Left renal cortex interstitium (tissue), 4 donors: ENCODE data around the gene PTPRM. TPM values are rescaled to one million over a fixed set of nuclear protein-coding genes. Genes with fewer than 3 reads are reported as not detected.

Source experiments
- DNase-seq, 4 donors: peaks; one replicate each; pipeline ENCODE4 v3.0.0-alpha.2; 2013; ENCODE audit warnings: low read depth in 4 of 4, low spot score in 2 of 4, missing footprints in 1 of 4
- polyA plus RNA-seq, 4 donors: library from polyadenylated mRNA; unstranded; fragments of 120-200 nt; gene quantifications; one replicate each; pipeline ENCODE4 v1.2.1, GENCODE V29; 2013; ENCODE audit not compliant: insufficient read length in 4 of 4

The PTPRM gene
- polyA plus RNA-seq, 4 donors: 80.9 to 108 (median 89.7) TPM

DNA sequence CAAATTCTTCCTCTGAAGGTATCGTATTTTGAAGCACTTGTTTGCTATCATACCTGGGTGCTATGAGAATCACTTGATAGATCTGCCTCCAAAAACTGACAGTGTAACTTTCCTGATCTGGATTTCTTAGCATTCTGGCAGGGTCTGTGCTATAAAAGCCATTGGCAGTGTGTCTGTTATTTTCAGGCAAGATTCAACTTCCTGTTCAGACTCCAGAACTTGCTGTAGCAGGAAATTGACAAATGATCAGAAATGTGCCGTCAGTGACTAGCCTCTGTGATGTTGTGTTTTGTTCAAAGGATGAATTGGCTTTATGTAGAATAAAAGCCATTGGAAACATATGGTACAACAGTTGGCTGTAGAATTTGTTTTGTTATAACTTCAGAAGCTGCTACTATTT is 273.3 kb downstream of the PTPRM start:
- DNase-seq: no peak

DNA sequence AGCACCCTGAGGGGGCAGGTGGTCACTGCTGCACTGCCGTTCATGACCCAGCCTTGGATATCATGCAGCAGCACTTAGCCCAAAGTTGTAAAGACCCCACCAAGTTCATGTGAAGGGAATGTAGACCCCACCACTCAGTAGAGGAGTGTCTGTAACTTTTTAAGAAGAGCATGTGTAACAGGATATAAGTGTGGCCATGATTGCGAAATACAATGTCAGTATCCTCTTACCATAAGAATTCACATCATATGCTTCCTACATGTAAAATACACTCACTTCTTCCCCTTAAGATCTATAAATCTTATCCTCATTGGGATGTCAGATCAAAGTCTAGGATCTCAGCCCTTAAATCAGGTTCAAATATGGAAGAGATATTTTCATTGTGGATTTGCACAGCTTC is 276.9 kb downstream of the PTPRM start:
- DNase-seq: no peak

DNA sequence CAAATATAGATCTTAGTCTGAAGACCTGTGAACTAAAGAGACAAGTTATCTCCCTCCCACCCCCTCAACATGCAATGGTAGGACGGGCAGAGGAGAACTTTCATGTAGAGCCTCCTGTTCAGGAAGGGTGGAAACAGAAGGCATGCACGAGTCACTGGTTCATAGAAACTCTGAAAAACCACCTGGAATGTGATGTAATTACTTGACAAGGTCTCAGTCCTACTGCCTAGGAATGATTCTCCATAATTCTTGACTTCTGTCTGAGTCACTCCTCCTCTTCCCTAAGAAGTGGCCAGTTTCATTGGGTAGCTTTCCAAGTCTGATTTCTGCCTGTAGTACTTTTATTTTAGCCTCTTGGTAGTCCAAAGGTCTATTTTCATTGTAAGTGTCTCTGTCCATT is 277.3 kb downstream of the PTPRM start:
- no peak for DNase-seq

DNA sequence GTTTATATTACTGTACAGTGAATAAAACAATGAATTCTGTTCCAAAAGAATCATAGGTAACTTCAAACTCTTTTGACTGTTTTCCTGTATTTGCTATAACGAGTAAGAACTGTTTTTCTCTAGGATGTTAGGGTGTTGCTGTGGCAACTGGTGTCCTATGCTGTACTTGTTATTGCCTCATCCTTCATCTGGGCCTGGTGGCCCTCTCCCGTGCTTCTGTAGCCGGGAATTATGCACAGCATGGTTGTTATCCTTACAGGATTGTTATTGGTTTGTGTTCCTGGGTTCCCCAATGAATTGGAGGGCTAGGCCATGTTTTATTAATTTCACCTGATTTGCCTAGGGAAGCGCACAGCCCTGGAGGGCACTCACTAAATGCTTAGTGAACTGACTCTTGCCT is 279.2 kb downstream of the PTPRM start:
- no peak for DNase-seq

DNA sequence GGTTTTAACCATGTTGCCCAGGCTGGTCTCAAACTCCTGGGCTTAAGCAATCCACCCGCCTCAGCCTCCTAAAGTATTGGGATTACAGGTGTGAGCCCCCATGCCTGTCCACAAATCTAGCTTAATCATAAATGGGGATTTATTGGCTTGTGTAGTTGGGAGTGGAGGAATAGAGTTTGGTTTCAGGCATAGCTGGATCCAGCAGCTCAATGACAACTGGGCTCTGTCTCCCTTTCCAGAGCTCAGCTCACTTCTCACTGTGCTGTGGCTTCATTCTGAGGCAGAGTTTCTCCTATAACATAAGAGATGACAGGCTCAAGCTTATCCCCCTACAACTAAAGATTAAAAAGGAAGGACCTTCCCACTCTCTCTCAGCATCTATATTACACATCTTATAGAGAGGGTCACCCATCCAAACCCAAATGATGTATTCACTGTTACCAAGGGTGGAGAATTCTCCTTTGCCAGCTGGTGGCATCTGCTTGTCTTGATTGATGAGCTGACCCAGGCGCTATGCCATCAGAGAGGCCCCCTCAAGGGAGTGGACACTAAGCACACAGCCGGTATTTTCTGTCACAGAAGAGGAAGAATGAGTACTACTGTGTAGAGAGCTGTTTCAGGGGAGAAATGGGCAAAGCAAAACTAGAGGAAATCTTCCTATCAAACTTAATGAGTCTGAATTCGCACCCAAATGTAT is 280.4 kb downstream of the PTPRM start:
- DNase-seq: no peak

DNA sequence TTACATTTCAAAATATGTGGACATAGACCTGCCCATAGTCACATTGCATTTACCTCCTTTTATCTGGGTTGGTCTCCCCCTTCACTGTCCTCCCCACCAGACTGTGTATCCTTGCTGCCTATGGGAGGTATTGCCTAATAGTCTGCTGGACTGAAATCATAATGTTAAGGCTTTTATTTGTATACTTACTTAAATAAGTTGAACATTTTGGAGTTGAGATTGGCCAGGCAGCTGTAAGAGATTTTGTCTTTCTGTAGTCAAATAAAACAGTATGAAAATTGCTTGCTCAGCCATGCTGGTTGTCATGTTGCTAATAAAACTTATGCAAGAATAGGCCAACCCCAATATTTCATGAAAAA is 280.9 kb downstream of the PTPRM start:
- DNase-seq: no peak

DNA sequence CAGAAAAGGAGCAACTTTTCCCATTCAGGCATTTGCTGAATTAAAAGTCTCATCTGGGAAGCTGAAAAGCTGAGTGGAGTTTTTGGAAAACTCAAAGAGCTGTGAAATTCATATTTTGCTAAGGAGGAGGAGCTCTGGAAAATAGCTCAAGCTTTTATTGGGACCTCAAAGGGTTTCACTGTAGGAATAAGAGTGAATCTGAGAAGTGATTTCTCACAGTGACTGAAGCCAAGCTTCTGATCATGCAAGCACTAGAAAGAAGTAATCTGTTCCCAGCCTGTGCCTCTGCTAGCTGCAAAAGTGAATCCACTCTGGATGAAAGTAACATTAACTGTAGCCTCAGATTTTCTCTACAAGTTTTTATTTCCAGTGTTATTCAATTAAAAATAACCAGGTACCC is 283.3 kb downstream of the PTPRM start:
- no peak for DNase-seq

DNA sequence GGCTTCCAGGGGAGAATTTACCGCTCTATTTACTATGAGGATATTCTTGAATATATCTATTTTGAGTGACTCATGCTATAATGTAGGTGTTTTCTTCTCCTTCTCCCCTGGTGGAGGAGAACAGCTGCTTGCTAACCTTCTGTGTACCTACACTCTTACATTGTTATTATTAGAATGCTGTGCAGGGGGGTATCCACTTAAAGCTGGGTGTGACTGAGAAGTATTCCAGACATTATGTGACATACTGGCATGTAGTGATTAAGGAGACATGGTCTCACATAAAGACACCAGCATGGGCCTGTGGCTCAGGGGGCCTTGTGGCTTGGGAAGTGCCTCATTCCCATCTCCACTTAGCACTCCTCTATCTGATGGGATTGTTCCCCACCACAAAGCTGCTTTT is 287.9 kb downstream of the PTPRM start:
- DNase-seq: no peak

DNA sequence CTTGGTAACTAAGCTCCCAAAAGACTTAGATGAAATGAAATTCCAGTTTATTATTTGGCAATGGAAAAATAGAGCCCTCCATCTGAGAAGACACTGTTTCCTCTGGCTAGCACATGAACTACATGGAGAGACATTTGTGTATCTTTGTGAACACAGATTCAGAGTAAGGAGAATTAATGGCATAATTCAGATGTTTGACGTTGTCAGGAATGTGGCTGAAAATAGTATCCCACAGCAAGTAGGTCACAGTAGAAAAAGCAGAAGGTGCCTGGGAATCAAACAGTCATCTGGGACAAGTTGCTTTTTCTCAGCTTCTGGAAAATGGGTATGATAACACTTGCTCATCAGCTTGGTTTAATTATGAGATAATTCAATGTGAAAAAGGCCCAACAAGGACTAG is 288.6 kb downstream of the PTPRM start:
- no peak for DNase-seq

DNA sequence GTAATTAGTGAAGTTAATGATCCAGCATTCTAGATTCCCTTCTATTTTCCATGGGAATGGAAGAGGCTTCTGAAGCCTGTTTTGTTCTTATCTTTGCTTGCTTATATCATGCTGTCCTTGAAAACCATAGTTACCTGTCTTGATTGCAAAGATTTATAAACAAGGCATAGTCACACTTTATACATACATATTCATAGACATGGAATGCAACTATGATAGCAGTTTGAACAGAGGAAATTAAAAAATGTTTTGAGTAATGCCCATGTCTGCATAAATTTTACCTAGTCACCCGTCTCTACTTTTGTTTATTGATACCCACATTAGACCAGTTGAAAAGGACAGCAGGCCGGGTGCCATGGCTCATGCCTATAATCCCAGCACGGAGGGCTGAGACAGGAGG is 289.0 kb downstream of the PTPRM start:
- no peak for DNase-seq

DNA sequence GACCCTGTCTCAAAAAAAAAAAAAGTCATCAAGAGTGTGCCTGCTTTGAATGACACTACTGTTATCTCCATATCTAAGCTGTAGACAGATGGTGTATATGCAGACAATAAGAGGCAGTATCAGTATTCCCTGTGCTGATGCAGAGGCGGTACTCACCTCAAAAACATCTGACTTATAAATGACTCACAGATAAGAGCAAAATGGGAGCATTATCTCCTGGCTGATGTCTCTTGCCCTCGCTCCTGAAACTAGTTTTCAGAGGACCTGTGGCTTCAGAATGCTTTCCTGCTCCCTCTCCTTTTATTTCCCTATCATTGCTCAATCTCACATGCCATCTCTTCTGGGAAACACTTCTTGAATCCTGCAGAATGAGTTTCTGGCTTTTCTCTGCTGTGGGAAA is 289.6 kb downstream of the PTPRM start:
- no peak for DNase-seq

DNA sequence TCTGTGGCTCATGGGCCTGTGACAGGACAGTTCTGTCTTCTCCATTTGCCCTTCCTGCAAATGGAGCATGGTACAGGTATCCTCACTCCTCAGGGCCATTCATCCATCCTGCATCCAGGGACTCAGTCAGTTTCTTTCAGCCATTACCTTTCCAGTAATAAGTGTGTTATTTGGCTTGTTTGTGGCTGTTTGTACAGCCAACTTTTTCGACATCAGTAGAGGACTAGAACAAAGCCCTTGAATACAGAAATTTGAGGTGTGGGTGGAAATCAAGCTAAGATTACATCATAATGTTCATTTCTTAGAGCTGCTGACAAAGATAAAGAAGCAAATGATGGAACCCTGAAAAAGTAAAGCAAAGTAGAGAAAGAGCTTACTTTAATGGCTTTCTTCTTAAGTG is 290.4 kb downstream of the PTPRM start:
- DNase-seq: no peak

DNA sequence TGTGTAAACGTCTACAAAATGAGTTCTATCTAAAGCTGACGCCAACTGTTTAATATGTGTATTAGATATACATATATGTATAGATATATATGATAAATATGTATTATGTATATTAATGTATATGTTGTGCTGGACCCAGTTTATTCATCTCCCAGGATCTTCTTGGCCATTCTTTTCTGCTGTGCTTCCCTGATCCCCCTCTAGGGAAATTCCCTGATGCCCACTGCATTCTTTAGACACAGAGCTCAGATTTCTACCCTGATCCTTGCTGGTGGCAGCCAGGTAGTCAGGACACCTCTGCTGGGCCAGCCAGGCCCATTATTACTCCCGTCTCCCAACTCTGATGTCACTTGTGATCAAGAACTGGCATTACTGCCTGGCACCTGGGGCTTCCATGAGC is 292.0 kb downstream of the PTPRM start:
- DNase-seq: no peak

DNA sequence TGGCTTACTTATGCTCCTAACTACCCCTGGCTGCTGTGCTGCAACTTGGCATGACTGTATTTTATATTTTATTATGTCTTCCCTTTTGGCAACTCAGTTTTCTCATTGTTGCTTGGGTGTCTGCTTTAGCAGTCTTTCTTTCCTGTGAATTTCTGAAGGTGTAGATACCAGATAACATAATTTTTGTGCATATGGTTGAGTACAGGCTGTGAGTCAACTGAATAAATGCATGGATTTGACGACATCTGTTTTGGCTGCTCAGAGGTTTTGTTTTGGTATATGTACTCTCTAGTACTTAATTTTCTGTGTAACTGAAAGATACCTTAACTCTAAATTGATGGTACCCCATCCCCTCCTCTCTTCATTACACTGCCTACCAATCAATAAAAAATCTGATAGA is 303.1 kb downstream of the PTPRM start:
- DNase-seq: no peak

DNA sequence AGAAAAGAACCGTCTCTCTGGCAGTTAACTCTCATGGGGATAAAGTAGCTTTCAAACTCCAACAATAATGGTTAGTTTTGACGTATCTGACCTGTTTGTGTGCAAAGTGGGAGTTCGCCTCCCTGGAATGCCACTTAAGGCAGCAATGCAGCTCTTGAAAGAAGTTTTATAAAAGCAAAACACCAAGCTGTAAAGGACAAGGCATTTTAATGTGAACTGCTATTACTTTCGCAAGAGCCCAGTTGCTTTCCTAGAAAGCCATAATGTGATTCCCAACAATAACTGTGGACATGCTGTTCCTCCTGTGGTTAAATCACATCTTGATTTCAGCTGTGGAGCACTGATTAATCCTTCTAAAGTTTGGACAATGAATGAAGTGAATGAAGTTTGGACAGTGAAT is 303.7 kb downstream of the PTPRM start:
- DNase-seq: no peak

DNA sequence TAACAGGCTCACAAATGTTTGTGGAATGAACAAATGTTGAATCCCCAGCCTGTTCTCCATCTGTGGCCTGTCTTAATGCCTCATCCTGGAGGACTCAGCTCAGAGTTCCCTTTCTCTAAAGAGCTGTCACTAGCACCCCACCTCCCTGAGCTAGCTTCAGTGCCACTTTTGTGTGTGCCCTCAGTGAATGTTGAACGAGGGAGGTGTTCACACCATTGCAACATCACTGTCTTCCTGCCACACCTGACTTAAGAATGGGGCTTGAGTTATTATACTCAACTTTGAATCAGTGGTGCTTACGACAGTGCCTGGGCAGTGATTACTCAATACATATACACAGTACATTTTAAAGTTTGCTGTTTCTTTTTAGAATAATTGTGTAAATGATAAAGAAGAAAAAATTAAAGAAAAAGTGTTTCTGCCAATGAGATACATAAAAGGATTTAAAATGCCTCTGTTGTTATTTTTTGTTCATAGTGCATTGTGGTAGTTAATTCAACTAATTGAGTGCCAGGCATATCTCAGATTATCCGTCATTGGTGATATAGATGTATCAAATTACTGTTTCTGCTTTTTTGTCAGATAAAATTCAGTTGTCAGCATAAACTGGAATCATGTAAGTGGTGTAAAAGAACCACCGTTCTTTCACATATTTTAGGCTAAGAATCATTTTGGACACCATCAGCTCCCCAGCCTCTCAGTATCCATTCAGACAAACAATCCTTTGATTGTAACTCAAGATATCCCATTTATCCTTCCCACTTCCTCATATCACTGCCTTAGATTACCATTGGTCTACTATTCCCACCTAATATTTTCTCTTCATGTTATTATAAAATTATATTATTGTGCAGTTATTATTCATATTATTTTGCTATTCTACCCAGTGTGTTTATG is 304.7 kb downstream of the PTPRM start:
- no peak for DNase-seq

DNA sequence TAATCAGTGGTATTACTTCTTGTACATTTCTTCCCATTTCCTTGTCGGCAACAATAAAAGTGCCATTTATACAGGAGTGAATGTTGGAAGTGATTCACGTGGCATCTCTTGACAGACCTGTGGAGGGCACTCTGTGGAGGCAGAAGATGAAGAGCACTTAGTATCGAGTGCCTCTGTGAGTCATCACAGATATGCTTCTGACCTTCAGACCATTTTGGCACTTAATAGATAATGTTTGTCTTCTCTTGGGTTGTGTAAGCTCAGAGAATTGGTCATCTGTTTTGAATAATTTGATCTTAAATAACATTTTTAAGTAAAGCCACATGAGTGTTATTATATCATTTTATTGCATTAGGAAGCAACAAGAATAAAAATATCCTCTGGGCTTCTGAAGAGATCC is 305.5 kb downstream of the PTPRM start:
- no peak for DNase-seq

DNA sequence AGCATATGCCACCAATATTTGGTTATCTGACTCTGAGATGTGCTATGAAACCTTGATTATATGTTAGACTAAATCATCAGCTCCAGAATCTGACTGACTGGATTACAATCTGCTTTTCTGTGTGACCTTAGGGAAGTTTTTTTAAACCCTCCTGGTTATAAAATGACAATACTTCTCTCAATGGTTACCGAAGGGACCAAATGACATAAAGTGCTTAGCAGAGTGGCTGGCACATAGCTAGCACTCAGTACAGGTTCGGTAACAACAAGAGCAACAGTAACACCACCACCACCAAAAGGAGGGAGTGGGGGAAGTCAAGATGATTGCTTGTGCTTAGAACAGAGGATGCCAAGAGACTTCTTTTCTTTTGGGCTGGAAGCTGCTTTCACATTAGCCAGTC is 306.2 kb downstream of the PTPRM start:
- no peak for DNase-seq

DNA sequence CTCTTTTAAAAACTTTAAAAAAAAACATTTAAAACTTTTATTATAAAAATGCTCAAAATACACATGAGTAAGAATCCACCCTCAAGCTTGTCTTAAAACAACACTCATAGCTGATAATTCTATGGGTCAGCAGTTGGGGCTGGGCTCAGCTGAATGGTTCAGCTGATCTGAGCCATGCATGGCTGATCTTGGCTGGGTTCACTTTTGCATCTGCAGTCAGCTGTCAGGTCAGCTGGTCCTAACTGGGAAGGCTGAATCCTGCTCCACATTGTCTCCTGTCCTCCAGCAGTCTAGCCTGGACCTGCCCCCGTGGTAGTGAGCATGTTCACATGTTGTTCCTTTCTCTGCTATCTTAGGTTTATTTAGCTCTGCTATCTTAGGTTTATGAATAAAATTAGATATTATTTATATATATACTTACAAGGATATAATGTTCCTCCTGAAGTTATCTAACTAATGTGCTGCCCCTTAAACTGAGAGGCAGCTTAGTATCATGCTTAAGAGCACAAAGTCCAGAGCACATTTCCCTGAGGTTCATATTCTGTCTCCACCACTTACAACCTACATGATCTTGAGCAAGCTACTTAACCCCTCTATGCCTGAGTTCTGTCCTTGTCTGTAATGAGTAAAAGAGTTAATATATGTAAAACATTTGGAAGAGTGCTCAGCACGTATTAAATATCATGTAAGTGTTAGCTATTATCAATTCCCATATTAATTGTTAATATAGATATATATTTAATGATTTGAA is 309.4 kb downstream of the PTPRM start:
- DNase-seq: no peak

DNA sequence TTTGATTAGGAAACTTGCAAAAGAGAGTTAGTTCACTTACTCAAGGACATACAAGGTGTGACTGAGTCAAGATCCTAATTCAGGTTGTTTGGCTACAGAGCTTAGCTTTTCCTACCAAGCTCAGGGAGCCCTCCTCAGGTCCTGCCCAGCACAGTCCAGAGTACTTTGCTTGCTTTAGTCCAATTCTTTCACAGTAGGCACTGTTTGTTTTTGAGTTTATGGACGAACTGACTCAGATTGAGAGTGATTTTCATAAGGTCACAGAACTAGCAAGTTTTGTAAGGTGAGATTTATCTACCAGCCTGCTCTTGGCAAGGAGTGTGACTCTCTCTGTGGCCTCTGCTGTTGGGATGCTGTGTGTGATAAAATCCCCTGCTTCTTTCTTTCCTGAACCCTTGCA is 310.5 kb downstream of the PTPRM start:
- DNase-seq: no peak
